NCI-H526 (cell line): ENCODE data around the gene RHOC.

ENCODE experiments used
- DNase-seq, 2 experiments: peaks; one replicate each; lab custom pipeline; 2025; lab: John Stamatoyannopoulos, UW

The RHOC gene

GRCh38 chr1:112717263-112717873 lies 10.4 kb upstream of the RHOC start:
- no peak for DNase-seq

DNA sequence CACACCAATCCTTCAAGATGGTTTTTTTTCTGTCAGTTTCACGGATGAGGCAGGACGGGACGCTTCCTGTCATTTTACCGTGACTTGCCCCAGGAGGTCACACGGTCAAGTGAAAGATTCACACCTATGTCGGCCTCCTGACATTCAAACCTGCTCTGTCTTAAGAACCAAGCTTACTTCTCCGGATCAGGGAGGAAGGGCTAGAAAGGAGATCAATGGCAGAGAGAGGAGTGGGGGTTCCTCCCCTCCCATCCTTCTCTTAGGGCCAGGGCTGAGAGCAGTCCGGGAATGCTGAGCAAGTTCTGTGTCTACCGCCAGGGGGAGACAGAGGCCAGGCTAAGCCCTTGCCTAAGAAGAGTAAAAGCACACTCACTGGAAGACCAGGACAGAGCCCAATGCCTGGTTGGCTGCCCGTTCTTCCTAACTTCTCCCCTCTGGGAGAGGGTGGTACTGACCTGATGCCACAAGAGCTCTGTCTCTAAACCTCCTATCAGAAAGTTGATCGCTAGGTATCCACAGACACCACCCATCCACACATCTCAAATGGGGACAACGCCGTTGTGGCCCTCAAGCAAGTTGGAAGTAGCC lies 9.3 kb upstream of the RHOC start:
- peak; percentile 92 to 97 for DNase-seq

- DNase-seq, result peak; percentile 87 to 98
Measured at GRCh38 chr1:112715264-112716053, 8.5 kb upstream of the RHOC start, which contains the start of gene PPM1J. PPM1J (minus strand) TSS chr1:112715332; CDS start chr1:112715301, 31 bp downstream.

DNA sequence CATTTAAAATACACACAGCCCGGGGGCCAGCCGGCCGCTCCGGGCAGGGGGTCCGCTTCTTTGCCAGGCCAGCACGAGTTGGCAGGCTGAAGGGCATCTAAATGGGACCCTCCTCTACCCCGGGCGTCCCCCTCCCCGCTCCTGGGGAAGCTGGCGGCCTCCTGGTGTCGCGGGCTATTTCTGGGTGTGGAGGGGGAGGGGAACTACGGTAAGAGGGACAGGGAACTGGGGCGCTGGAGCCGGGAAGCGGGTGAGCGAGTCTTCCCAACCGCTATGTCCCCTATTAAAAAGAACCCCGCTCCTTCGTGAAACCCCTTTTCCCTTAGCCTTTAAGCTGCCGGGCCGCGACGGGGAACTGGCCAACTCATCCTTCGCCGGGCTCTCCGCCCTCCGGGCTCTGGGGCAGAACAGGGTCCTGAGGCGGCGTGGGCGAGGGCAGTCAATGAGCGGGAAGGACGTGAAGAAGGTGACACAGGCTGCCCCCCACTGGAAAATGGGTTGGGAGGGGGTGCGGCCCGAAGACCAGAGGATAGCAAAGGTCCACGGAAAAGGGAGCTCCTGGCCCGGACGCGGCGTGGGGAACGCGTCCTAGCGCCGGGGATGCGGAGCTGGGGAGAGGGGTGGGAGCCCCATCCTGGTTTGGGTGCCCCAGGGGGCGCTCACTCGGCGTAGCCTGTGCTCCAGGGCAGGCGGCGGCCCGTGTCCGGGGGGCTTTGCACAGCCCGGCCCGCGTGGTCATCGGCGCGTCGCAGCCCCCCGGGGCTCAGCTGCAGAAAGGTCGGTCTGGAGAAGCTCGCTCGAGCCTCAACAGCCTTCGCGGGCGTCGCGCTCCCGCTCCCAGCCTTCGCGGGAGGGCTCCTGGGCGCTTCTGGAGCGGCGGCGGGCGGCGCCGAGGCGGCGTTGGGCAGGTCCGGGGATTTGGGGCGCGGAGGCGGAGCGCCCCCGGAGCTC lies 7.7 kb upstream of the RHOC start:
- DNase-seq, result peak in 1 of 2 experiments; percentile 54

GRCh38 chr1:112713466-112714312 lies 6.8 kb upstream of the RHOC start:
- peak in 1 of 2 experiments; percentile 54 for DNase-seq

DNA sequence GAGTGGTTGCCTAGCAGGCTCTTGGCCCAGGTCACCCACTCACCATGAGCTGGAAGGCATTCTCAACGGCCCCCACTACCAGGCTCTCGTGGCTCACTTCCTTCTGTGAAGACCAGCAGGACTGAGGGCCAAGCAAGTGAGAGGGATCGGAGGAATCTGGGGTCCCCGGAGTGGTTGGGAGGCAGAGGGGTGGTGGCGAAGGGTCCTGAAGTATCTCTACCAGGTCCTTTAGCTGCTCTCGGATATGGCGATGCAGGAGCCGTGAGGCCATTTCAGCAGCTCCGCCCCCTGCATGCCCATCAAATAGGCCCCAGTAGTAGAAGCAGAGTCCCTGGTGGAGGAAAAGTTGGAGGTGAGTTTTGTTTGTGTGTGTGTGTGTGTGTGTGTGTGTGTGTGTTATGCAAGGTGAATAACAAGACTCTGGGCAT lies 5.8 kb upstream of the RHOC start:
- no peak for DNase-seq

GRCh38 chr1:112712191-112712590 lies 5.3 kb upstream of the RHOC start:
- DNase-seq, result no peak

- no peak for DNase-seq
Measured at GRCh38 chr1:112711670-112712069, 4.7 kb upstream of the RHOC start.

- no peak for DNase-seq
Measured at GRCh38 chr1:112711041-112711440, 4.1 kb upstream of the RHOC start.

DNA sequence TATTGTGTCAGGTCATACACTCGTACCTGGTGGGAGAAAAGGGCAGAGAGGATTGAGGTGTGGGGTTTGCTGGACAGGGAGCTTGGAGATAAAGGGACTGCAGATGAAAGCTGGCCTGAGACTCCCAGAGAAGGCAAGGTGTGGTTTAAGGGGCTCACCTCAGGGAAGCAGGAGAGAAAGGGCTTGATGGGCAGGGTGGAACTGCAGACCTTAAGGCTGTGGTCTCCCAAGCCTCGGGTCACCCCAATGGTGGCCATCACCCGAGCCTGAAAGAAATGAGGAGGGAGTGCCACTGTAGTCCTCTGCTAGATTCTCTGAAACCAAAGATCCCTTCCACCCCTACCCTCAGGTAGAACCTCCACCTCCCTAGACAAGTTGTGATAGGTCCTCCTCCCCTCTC lies 3.7 kb upstream of the RHOC start:
- no peak for DNase-seq

- DNase-seq, result no peak
Measured at GRCh38 chr1:112710159-112710558, 3.2 kb upstream of the RHOC start.

GRCh38 chr1:112708489-112708888 lies 1.6 kb upstream of the RHOC start:
- no peak for DNase-seq

- no peak for DNase-seq
Measured at GRCh38 chr1:112708002-112708448, 1.1 kb upstream of the RHOC start.

GRCh38 chr1:112707221-112708001 lies 484 bp upstream of the RHOC start:
- DNase-seq, result peak; percentile 81 to 98

GRCh38 chr1:112704934-112705627 lies 1.8 kb downstream of the RHOC start:
- peak; percentile 87 to 94 for DNase-seq

DNA sequence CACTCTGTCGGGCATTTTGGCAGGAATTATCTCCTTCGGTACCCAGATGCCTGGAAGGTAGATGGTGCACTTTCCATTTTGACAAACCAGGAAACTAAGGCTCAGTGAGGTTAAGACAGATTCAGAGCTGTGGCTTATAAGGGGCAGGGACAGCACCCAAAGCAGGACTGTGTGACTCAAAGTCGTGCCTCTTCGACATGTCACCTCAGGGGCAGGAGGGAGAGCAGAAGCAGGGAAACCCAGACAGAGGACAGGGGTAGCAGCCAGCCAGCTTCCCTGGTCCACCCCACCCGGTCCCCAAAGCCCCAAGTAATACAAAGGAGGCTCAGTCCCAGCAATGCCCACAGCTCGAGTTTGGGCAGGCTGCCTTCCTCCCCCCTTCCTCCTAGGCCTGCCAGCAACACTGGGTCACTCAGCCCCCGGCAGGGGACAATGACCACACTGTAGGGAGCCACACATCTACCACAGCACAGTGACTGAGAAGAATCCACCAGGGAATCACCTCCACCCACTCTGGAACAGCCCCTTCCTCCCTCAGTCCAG lies 2.5 kb downstream of the RHOC start:
- no peak for DNase-seq

DNA sequence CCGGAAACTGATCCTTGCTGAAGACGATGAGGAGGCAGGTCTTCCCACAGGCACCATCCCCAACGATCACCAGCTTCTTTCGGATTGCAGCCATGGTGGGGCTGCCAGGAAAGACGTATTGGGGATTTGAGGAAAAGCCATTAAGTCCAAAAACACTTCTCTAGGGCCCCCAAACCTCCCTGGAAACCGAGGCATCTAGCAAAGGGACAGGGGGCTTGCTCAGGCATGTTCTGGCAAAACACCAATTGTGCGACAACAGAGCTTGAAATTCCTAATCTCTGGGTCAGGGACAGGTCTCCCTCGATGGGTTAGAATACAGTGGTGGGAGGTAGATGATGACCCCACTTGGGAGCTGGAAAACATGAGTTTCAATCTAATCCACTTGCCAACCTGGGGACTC lies 3.2 kb downstream of the RHOC start:
- no peak for DNase-seq

DNA sequence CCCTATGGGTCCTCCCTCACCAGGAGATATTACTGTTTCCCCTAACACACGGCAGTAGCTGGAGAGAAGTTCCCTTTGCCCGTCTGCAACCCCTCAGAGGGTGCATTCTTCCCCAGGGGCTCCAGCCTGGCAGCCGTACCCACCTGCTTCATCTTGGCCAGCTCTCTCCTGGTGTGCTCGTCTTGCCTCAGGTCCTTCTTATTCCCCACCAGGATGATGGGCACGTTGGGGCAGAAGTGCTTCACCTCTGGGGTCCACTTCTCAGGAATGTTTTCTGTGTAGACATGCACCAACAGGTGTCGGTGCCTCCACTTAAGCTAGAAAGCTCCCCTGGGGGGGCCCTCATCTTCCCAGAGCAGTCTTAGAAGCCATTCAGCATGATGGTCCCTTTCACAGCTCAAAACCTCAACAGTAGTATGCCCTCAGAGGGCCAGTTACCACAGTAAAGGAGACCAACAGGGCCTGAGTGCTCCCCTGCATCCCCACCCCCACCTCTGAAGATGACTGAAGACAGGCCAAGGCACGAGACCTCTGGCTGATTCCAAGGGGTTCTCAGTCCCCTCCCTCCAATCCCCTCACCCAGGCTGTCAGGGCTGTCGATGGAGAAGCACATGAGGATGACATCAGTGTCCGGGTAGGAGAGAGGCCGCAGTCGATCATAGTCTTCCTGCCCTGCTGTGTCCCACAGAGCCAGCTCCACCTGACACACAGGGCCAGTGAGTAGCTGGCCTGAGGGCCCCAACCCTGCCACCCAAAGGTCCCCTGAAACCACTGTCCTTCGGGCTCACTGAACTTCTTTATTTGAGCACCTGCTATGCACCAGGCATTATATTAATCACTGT lies 4.3 kb downstream of the RHOC start:
- DNase-seq, result no peak
